Endothelial cell of umbilical vein (primary cell): Measurements from ENCODE around the gene VSNL1. TPM values are rescaled to one million over a fixed set of nuclear protein-coding genes. Genes with fewer than 3 reads are reported as not detected.

Experiments
- BruUV-seq: library from RNA; stranded (reverse); fragments of 400-500 nt; replicated peaks from 2 replicates; lab custom pipeline; 2021; lab: Mats Ljungman, UMichigan
- CTCF ChIA-PET: fragments of 300-600, 350-600 bp; sonication (Branson Sonifier 250); formaldehyde crosslinking; loops from one replicate; lab custom pipeline; 2021; ENCODE audit warnings: antibody characterized with exemption, inconsistent platforms; lab: Charles Lee
- POLR2A ChIA-PET: fragments of 300-600, 350-600 bp; sonication (Branson Sonifier 250); formaldehyde crosslinking; loops from one replicate; lab custom pipeline; 2021; ENCODE audit warnings: antibody characterized with exemption, inconsistent platforms; lab: Charles Lee
- DNase-seq: peaks from one replicate; pipeline ENCODE4 v3.0.0-alpha.2; 2011; ENCODE audit warnings: low read depth, low spot score
- FAIRE-seq: peaks from 2 replicates; lab custom pipeline; 2011; peaks lifted over from hg19 to GRCh38; lab: Jason Lieb, UNC
- H2AFZ ChIP-seq: 2 replicates; pipeline ENCODE4 v1.6.0; 2012; ENCODE audit warnings: low read depth, low read length, control low read depth, inconsistent platforms
- H3K27ac ChIP-seq: 2 replicates; pipeline ENCODE4 v1.5.1; 2011; ENCODE audit warnings: low read depth, mild to moderate bottlenecking, control low read depth, low read length, moderate library complexity; ENCODE audit not compliant: insufficient read depth
- H3K27me3 ChIP-seq, 2 experiments: 2 replicates each; pipeline versions ENCODE4 v1.6.0 to v1.6.1; 2011; ENCODE audit warnings: low read length in 2 of 2, mixed read lengths in 1 of 2; ENCODE audit not compliant: control insufficient read depth in 2 of 2, insufficient read depth in 2 of 2
- H3K36me3 ChIP-seq, 2 experiments: 2 replicates in 1 of 2; 3 replicates in 1 of 2; pipeline ENCODE4 v1.5.1; 2011; ENCODE audit warnings: low read length in 2 of 2, mild to moderate bottlenecking in 1 of 2, moderate library complexity in 1 of 2; ENCODE audit not compliant: control insufficient read depth in 2 of 2, insufficient read depth in 2 of 2; ENCODE audit errors: extremely low read depth in 1 of 2
- H3K4me1 ChIP-seq: 3 replicates; pipeline ENCODE4 v1.5.1; 2011; ENCODE audit warnings: mild to moderate bottlenecking, low read length; ENCODE audit not compliant: control insufficient read depth, insufficient read depth; ENCODE audit errors: extremely low read depth
- H3K4me2 ChIP-seq: 2 replicates; pipeline ENCODE4 v1.6.1; 2011; ENCODE audit warnings: low read length, control low read depth, mixed read lengths; ENCODE audit not compliant: insufficient read depth
- H3K4me3 ChIP-seq, 3 experiments: fragments of 200-600 bp in 1 of 3; sonication (generic), shearing (Covaris generic) in 1 of 3; replicated peaks in 1 of 3; 2 replicates each; pipeline ENCODE4 v1.5.1; 2011 to 2016; ENCODE audit warnings: control low read depth in 3 of 3, low read length in 3 of 3, mild to moderate bottlenecking in 2 of 3, inconsistent platforms in 1 of 3, low read depth in 1 of 3, moderate library complexity in 1 of 3; ENCODE audit not compliant: insufficient read depth in 1 of 3
- H3K79me2 ChIP-seq: 2 replicates; pipeline ENCODE4 v1.6.0; 2012; ENCODE audit warnings: low read length, inconsistent platforms; ENCODE audit not compliant: control insufficient read depth, insufficient read depth
- H3K9ac ChIP-seq: replicated peaks from 2 replicates; pipeline ENCODE3; 2011; ENCODE audit warnings: low read length, control low read depth; ENCODE audit not compliant: insufficient read depth; ENCODE audit errors: extremely low read depth
- H3K9me1 ChIP-seq: replicated peaks from 3 replicates; pipeline ENCODE4 v1.6.0; 2011; ENCODE audit warnings: mild to moderate bottlenecking, low read length; ENCODE audit not compliant: control insufficient read depth, insufficient read depth; ENCODE audit errors: extremely low read depth
- H3K9me3 ChIP-seq: replicated peaks from 2 replicates; pipeline ENCODE4 v1.5.1; 2012; ENCODE audit warnings: low read length, inconsistent platforms; ENCODE audit not compliant: control insufficient read depth, insufficient read depth
- H4K20me1 ChIP-seq: replicated peaks from 2 replicates; pipeline ENCODE3; 2011; ENCODE audit warnings: mild to moderate bottlenecking, low read length; ENCODE audit not compliant: control insufficient read depth, insufficient read depth; ENCODE audit errors: extremely low read depth
- CTCF ChIP-seq, 2 donors: IDR thresholded peaks; 1 replicate in 1 of 2; 2 replicates in 1 of 2; pipeline ENCODE4 v1.5.1; 2011; ENCODE audit warnings: low read length in 2 of 2, mild to moderate bottlenecking in 2 of 2, moderate library complexity in 2 of 2, control low read depth in 1 of 2, inconsistent platforms in 1 of 2, low read depth in 1 of 2; ENCODE audit not compliant: insufficient read depth in 1 of 2; ENCODE audit errors: extremely low read depth in 1 of 2
- EZH2 ChIP-seq: IDR thresholded peaks from 2 replicates; pipeline ENCODE4 v1.6.1; 2012; ENCODE audit warnings: borderline replicate concordance, low read depth, mild to moderate bottlenecking, moderate library complexity, low read length, inconsistent platforms; ENCODE audit not compliant: severe bottlenecking
- FOS ChIP-seq: IDR thresholded peaks from 2 replicates; pipeline ENCODE4 v1.6.1; 2011; ENCODE audit warnings: mild to moderate bottlenecking, low read length, moderate library complexity, borderline replicate concordance; ENCODE audit not compliant: insufficient read depth
- GATA2 ChIP-seq: IDR thresholded peaks from 2 replicates; pipeline ENCODE4 v1.7.0; 2011; ENCODE audit warnings: low read depth, mild to moderate bottlenecking, moderate library complexity, mixed read lengths, low read length; ENCODE audit not compliant: insufficient read length, insufficient read depth
- JUN ChIP-seq: IDR thresholded peaks from 2 replicates; pipeline ENCODE4 v1.6.1; 2011; ENCODE audit warnings: borderline replicate concordance, low read depth; ENCODE audit not compliant: insufficient read length, insufficient read depth
- MAX ChIP-seq: IDR thresholded peaks from 2 replicates; pipeline ENCODE4 v1.6.1; 2011; ENCODE audit not compliant: insufficient read depth, insufficient read length
- MYC ChIP-seq: IDR thresholded peaks from one replicate; pipeline ENCODE4 v1.6.1; 2011; ENCODE audit warnings: mild to moderate bottlenecking, low read depth, low read length
- POLR2A ChIP-seq: IDR thresholded peaks from 2 replicates; pipeline ENCODE4 v1.6.1; 2012; ENCODE audit warnings: low read depth, mild to moderate bottlenecking, control low read depth, low read length
- POLR2AphosphoS5 ChIP-seq: IDR thresholded peaks from 2 replicates; pipeline ENCODE4 v1.6.1; 2012; ENCODE audit warnings: low read depth, mild to moderate bottlenecking, control low read depth, low read length, moderate library complexity; ENCODE audit not compliant: insufficient read depth
- dilution Hi-C: fragments of 300-500 bp; cut with MboI; formaldehyde crosslinking; loops from one replicate; pipeline ENCODE4 v1.15.0; 2019; ENCODE audit warnings: low sequenced_read_pairs; ENCODE audit not compliant: extremely low pct_ligation_motif_present
- intact Hi-C: fragments of 100-400 bp; cut with micrococcal nuclease; formaldehyde crosslinking; loops from one replicate; pipeline ENCODE4 v1.10.0; 2022
- polyA plus RNA-seq, 4 experiments: library from polyadenylated mRNA; depleted of rRNA in 3 of 4; stranded (reverse) in 3 of 4; unstranded in 1 of 4; fragments of >200 nt; gene quantifications; 2 replicates each; pipeline versions ENCODE4 v1.2.1 to v1.2.3, GENCODE V29; 2011 to 2012; ENCODE audit warnings: missing spikeins in 1 of 4
- total RNA-seq: library from RNA; stranded (reverse); gene quantifications from 2 replicates; pipeline ENCODE4 v1.2.3, GENCODE V29; 2021

Gene VSNL1
- total and polyA plus RNA-seq, 2 donors (not counting 3 experiments of a cell fraction or from before 2014, with no cell fraction given): not detected

- Histone ChIP-seq H3K4me2 (no peak overlapping the region), H3K4me1 (no peaks in the 10 kb centered on the region), H3K27me3 (no peaks in the 10 kb centered on the region), H4K20me1 (no peaks in the 10 kb centered on the region), H3K36me3 (no peaks in the 10 kb centered on the region), H3K9ac (no peak overlapping the region), H3K4me3 (no peak overlapping the region), H3K27ac (no peak overlapping the region), H3K9me3 (no peaks in the 10 kb centered on the region), H3K79me2 (no peaks in the 10 kb centered on the region), H2AFZ (no peak overlapping the region), H3K9me1 (no peaks in the 10 kb centered on the region)
- TF ChIP-seq MYC (no peak), JUN (no peak), CTCF (IDR thresholded peaks at IDR 0.05; ENCODE audit: extremely low read depth in 1 of 2, insufficient read depth in 1 of 2, low read depth in 1 of 2, low read length in 2 of 2) (no peak), POLR2A (no peak), POLR2AphosphoS5 (no peak), MAX (no peak), EZH2 (no peak), FOS (no peak), GATA2 (no peak)
- DNase-seq (no peak), FAIRE-seq (no peak)
- dilution Hi-C loops: no loop called here
- intact Hi-C loops: no loop called here
- POLR2A ChIA-PET: no interaction called here
- no TSS peak for BruUV-seq
- CTCF ChIA-PET: no interaction called here
Observed at GRCh38 chr2:17558053-17558452, 17.6 kb downstream of the VSNL1 start.
